Mesenchymal stem cell (in vitro differentiated cells and primary cell): ENCODE results near the gene PAH.

Experiments used
- DNase-seq: peaks from one replicate; pipeline ENCODE4 v3.0.0-alpha.2; 2013
- H2AFZ ChIP-seq: one replicate; pipeline ENCODE4 v1.6.1; 2013; ENCODE audit warnings: low read depth, mild to moderate bottlenecking, control low read depth, inconsistent platforms, low read length, moderate library complexity
- H2AK5ac ChIP-seq: 2 replicates; pipeline ENCODE4 v1.6.1; 2013; ENCODE audit warnings: low read length, moderate library complexity, mild to moderate bottlenecking, inconsistent platforms; ENCODE audit not compliant: severe bottlenecking
- H2BK120ac ChIP-seq: one replicate; pipeline ENCODE4 v1.6.1; 2013; ENCODE audit warnings: low read depth, mild to moderate bottlenecking, inconsistent platforms, low read length, moderate library complexity
- H2BK12ac ChIP-seq, 2 experiments: one replicate each; pipeline ENCODE4 v1.6.1; 2013; ENCODE audit warnings: inconsistent platforms in 2 of 2, low read length in 2 of 2, mild to moderate bottlenecking in 2 of 2, moderate library complexity in 2 of 2, control low read depth in 1 of 2
- H2BK15ac ChIP-seq: one replicate; pipeline ENCODE4 v1.6.1; 2013; ENCODE audit warnings: mild to moderate bottlenecking, low read depth, inconsistent platforms; ENCODE audit not compliant: poor library complexity, severe bottlenecking
- H2BK5ac ChIP-seq: 2 replicates; pipeline ENCODE4 v1.6.1; 2013; ENCODE audit warnings: low read depth, mild to moderate bottlenecking, low read length, control low read depth, inconsistent platforms; ENCODE audit not compliant: poor library complexity, severe bottlenecking
- H3K14ac ChIP-seq, 2 experiments: one replicate each; pipeline ENCODE4 v1.6.1; 2013; ENCODE audit warnings: inconsistent platforms in 2 of 2, low read length in 2 of 2, control low read depth in 1 of 2, mild to moderate bottlenecking in 1 of 2, moderate library complexity in 1 of 2
- H3K18ac ChIP-seq, 2 experiments: one replicate each; pipeline ENCODE4 v1.6.1; 2013; ENCODE audit warnings: inconsistent platforms in 2 of 2, low read length in 2 of 2, control low read depth in 1 of 2, low read depth in 1 of 2, mild to moderate bottlenecking in 1 of 2
- H3K23ac ChIP-seq, 2 experiments: one replicate each; pipeline ENCODE4 v1.6.1; 2013; ENCODE audit warnings: inconsistent platforms in 2 of 2, low read length in 2 of 2, mild to moderate bottlenecking in 2 of 2, moderate library complexity in 2 of 2, control low read depth in 1 of 2
- H3K27ac ChIP-seq: 2 replicates; pipeline ENCODE4 v1.5.1; 2013; ENCODE audit warnings: mild to moderate bottlenecking, moderate library complexity, low read length, control low read depth, inconsistent platforms; ENCODE audit not compliant: poor library complexity, severe bottlenecking
- H3K27me3 ChIP-seq, 2 experiments: 2 replicates each; pipeline versions ENCODE4 v1.6.1 to v1.7.0; 2013; ENCODE audit warnings: low read length in 2 of 2, mild to moderate bottlenecking in 2 of 2, moderate library complexity in 2 of 2, control low read depth in 1 of 2, inconsistent platforms in 1 of 2; ENCODE audit not compliant: control insufficient read depth in 1 of 2, insufficient read depth in 1 of 2
- H3K36me3 ChIP-seq, 2 experiments: 2 replicates each; pipeline versions ENCODE4 v1.6.1 to v1.7.0; 2013; ENCODE audit warnings: low read length in 2 of 2, control low read depth in 1 of 2, inconsistent platforms in 1 of 2, low read depth in 1 of 2, mild to moderate bottlenecking in 1 of 2; ENCODE audit not compliant: insufficient read depth in 2 of 2, control insufficient read depth in 1 of 2
- H3K4ac ChIP-seq, 2 experiments: one replicate each; pipeline ENCODE4 v1.6.1; 2013; ENCODE audit warnings: inconsistent platforms in 2 of 2, low read length in 2 of 2, mild to moderate bottlenecking in 2 of 2, moderate library complexity in 2 of 2, control low read depth in 1 of 2, low read depth in 1 of 2
- H3K4me1 ChIP-seq: 2 replicates; pipeline ENCODE4 v1.6.1; 2013; ENCODE audit warnings: low read depth, low read length, control low read depth; ENCODE audit not compliant: control insufficient read depth, insufficient read depth
- H3K4me2 ChIP-seq: 2 replicates; pipeline ENCODE4 v1.6.1; 2013; ENCODE audit warnings: low read length, mild to moderate bottlenecking, inconsistent platforms; ENCODE audit not compliant: poor library complexity, severe bottlenecking
- H3K4me3 ChIP-seq, 2 experiments: 2 replicates each; pipeline versions ENCODE4 v1.5.1 to v1.7.0; 2013; ENCODE audit warnings: low read length in 2 of 2, mild to moderate bottlenecking in 2 of 2, control low read depth in 1 of 2, low read depth in 1 of 2; ENCODE audit not compliant: insufficient read depth in 1 of 2
- H3K79me1 ChIP-seq: replicated peaks from 2 replicates; pipeline ENCODE4 v1.6.1; 2013; ENCODE audit warnings: mild to moderate bottlenecking, control low read depth, low read length, inconsistent platforms; ENCODE audit not compliant: poor library complexity, severe bottlenecking
- H3K9ac ChIP-seq: 2 replicates; pipeline ENCODE4 v1.7.0; 2013; ENCODE audit warnings: mild to moderate bottlenecking, low read length, moderate library complexity
- H3K9me3 ChIP-seq: 2 replicates; pipeline ENCODE4 v1.7.0; 2013; ENCODE audit warnings: mild to moderate bottlenecking, low read length; ENCODE audit not compliant: control insufficient read depth
- H4K8ac ChIP-seq: one replicate; pipeline ENCODE4 v1.6.1; 2013; ENCODE audit warnings: inconsistent platforms, mild to moderate bottlenecking, low read length, moderate library complexity
- H4K91ac ChIP-seq: one replicate; pipeline ENCODE4 v1.6.1; 2013; ENCODE audit warnings: mild to moderate bottlenecking, low read length, inconsistent platforms
- WGBS: methylation state at CpG from one replicate; pipeline ENCODE4 v1.1.7; 2013; ENCODE audit warnings: mixed read lengths; 5-methylcytosine and 5-hydroxymethylcytosine counted together

Gene PAH

GRCh38 chr12:102888511-102888910 lies 28.5 kb downstream of the PAH start:
- 0% methylated on average over 1 of the region's 1 CpG for WGBS
- no peak overlapping the region for H2BK120ac ChIP-seq

DNA sequence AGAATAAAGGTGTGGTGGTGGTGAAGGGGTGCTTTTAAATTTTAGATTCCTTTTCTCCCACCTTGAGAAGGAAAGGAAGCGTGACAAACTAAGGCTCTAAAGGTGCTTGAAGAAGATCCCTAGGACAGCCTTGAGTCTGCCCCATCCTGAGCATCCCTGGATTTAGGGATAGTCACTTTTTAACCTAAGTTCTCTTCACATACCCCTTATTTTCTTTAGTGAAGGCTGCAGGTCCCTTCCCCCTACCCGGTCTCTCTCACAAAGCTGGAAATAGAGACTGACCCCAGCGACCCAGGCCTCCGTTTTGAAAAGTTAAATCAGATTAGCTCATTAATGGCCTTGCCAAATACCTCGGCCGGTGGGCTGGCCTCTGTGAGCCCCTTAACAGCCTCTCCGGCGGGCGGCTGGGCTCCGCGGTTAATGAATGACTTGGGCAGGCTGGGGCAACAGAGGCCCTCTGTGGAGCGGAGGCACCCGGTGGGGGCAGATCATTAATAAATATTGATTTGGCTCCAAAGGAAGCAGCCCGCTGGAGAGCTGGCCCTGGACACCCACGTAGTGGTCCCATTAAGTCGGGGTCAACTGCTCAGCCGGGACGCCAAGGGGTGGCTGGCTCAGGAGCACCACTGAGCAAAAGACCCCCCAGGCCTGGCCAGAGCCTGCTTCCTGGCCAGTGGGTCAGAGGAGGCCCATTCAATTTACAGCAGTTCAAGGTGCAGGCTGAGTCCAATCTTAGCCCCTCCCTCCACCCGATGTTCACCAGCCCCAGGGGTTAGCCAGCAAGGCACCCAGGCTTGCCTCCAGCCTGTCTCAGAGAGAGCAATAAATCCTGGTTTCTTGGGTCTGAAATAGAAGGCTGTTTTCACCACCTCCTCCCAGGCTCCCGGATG lies 31.8 kb downstream of the PAH start:
- H2AFZ ChIP-seq = no peak overlapping the region
- no peak overlapping the region for H3K23ac ChIP-seq
- no peak overlapping the region for H3K9ac ChIP-seq
- H3K27me3 ChIP-seq = peaks cover 0 to 24% of the 10 kb centered on the region in 2 experiments
- H3K4ac ChIP-seq = no peak overlapping the region
- H3K27ac ChIP-seq = no peak overlapping the region
- no peak overlapping the region for H2BK5ac ChIP-seq
- no peak overlapping the region for H2BK15ac ChIP-seq
- no peak overlapping the region for H3K4me2 ChIP-seq
- no peaks in the 10 kb centered on the region for H3K79me1 ChIP-seq
- H4K91ac ChIP-seq = no peak overlapping the region
- WGBS = 80% methylated on average over 20 of the region's 20 CpGs
- no peaks in the 10 kb centered on the region for H3K9me3 ChIP-seq
- H3K14ac ChIP-seq = no peak overlapping the region
- H3K4me1 ChIP-seq = no peaks in the 10 kb centered on the region
- no peak for DNase-seq
- no peak overlapping the region for H4K8ac ChIP-seq
- no peak overlapping the region for H2AK5ac ChIP-seq
- H3K4me3 ChIP-seq = no peak overlapping the region
- no peak overlapping the region for H2BK120ac ChIP-seq
- no peak overlapping the region for H3K18ac ChIP-seq
- no peak overlapping the region for H2BK12ac ChIP-seq
- no peaks in the 10 kb centered on the region for H3K36me3 ChIP-seq

More at GRCh38 chr12:102888511-102888910, 28.5 kb downstream of the PAH start:
- Histone ChIP-seq H3K14ac (no peak overlapping the region), H2BK15ac (no peak overlapping the region), H3K4me2 (no peak overlapping the region), H3K4me1 (no peaks in the 10 kb centered on the region), H3K18ac (no peak overlapping the region), H4K8ac (no peak overlapping the region), H3K27ac (no peak overlapping the region), H3K4ac (no peak overlapping the region), H3K9ac (no peak overlapping the region), H4K91ac (no peak overlapping the region), H2AFZ (no peak overlapping the region), H2AK5ac (no peak overlapping the region), H2BK5ac (no peak overlapping the region), H3K79me1 (no peaks in the 10 kb centered on the region), H3K27me3 (peaks cover 0 to 18% of the 10 kb centered on the region in 2 experiments), H3K23ac (no peak overlapping the region), H2BK12ac (no peak overlapping the region), H3K36me3 (no peaks in the 10 kb centered on the region), H3K9me3 (no peaks in the 10 kb centered on the region), H3K4me3 (no peak overlapping the region)
- no peak for DNase-seq

DNA sequence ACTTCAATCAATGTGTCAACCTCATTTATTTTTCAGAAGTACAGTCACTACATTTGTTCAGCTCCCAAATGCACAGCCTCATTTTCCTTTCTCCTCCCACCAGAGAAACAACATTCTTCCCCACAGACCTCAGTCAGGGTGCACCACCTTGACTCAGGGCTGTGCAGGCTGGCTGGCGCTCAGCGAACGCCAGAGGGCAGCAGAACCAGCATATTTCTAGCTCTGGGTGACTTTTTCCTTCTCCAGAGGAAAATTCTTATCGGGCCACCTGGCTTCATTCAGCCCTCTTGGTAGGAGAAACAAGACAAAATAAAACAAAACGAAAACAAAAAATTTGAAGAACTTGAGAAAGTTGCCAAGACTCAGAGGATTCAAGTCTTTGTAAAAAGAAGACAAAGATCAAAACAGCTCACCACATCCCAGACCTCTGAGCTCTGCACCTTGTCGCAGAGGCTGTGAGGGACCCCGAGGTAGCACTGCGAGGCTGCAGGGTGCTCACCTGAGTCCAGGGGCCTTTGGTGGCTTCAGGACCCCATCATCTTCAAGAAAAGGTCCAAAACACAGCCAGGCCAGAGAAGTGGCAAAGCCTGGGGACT lies 33.7 kb downstream of the PAH start:
- Histone ChIP-seq H3K4me1 (no peaks in the 10 kb centered on the region), H3K4me3 (no peak overlapping the region), H3K27ac (no peak overlapping the region), H2BK120ac (no peak overlapping the region), H3K79me1 (no peaks in the 10 kb centered on the region), H2BK15ac (no peak overlapping the region), H4K8ac (no peak overlapping the region), H3K18ac (no peak overlapping the region), H3K14ac (no peak overlapping the region), H2AK5ac (no peak overlapping the region), H3K36me3 (no peaks in the 10 kb centered on the region), H3K9ac (no peak overlapping the region), H3K9me3 (no peaks in the 10 kb centered on the region), H2AFZ (no peak overlapping the region), H4K91ac (no peak overlapping the region), H3K23ac (no peak overlapping the region), H3K27me3 (peaks cover 0 to 26% of the 10 kb centered on the region in 2 experiments), H3K4ac (no peak overlapping the region), H2BK12ac (no peak overlapping the region), H3K4me2 (no peak overlapping the region), H2BK5ac (no peak overlapping the region)
- DNase-seq = peak; percentile 5
- 34% methylated on average over 7 of the region's 8 CpGs for WGBS

GRCh38 chr12:102880783-102881182 lies 36.3 kb downstream of the PAH start:
- Histone ChIP-seq H4K8ac (no peak overlapping the region), H2BK12ac (no peak overlapping the region), H3K4ac (no peak overlapping the region), H3K23ac (no peak overlapping the region), H4K91ac (no peak overlapping the region), H3K79me1 (no peaks in the 10 kb centered on the region), H3K4me2 (no peak overlapping the region), H3K9ac (no peak overlapping the region), H2BK120ac (no peak overlapping the region), H3K27me3 (peaks cover 0 to 25% of the 10 kb centered on the region in 2 experiments), H3K27ac (no peak overlapping the region), H2BK15ac (no peak overlapping the region), H2AFZ (no peak overlapping the region), H3K4me1 (no peaks in the 10 kb centered on the region), H2AK5ac (no peak overlapping the region), H3K18ac (no peak overlapping the region), H3K4me3 (no peak overlapping the region), H3K14ac (no peak overlapping the region), H2BK5ac (no peak overlapping the region), H3K9me3 (no peaks in the 10 kb centered on the region), H3K36me3 (no peaks in the 10 kb centered on the region)
- 87% methylated on average over 5 of the region's 5 CpGs for WGBS
- no peak for DNase-seq
